ENCODE results near the gene FMOD.

Gene FMOD

GRCh38 chr1:203349773-203350524 is 973 bp downstream of the FMOD start:
- no peak for TF ChIP-seq CTCF (IDR thresholded peaks at IDR 0.05; ENCODE audit: insufficient read depth, low read length, poor library complexity, severe bottlenecking)
- DNase-seq (ENCODE audit: extremely low read depth, insufficient read length) = no peak
- Histone ChIP-seq H3K27me3 (replicated peaks; ENCODE audit: control insufficient read depth, insufficient read depth, low read length) (no peaks in the 10 kb centered on the region; the same call in none of the 2 replicates), H3K36me3 (ENCODE audit: control insufficient read depth, insufficient read depth, low read length) (no peaks in the 10 kb centered on the region), H3K4me3 (replicated peaks; ENCODE audit: low read depth, low read length) (no peak overlapping the region)

GRCh38 chr1:203349166-203349565 is 1.8 kb downstream of the FMOD start:
- no peaks in the 10 kb centered on the region for H3K36me3 ChIP-seq (ENCODE audit: control insufficient read depth, insufficient read depth, low read length)
- no peak overlapping the region for H3K4me3 ChIP-seq (replicated peaks; ENCODE audit: low read depth, low read length)
- no peak for DNase-seq (ENCODE audit: extremely low read depth, insufficient read length)
- TF ChIP-seq CTCF (IDR thresholded peaks at IDR 0.05; ENCODE audit: insufficient read depth, low read length, poor library complexity, severe bottlenecking) = no peak
- no peaks in the 10 kb centered on the region; the same call in none of the 2 replicates for H3K27me3 ChIP-seq (replicated peaks; ENCODE audit: control insufficient read depth, insufficient read depth, low read length)

- no peaks in the 10 kb centered on the region for H3K36me3 ChIP-seq (ENCODE audit: control insufficient read depth, insufficient read depth, low read length)
- H3K27me3 ChIP-seq (replicated peaks; ENCODE audit: control insufficient read depth, insufficient read depth, low read length) = no peaks in the 10 kb centered on the region; the same call in none of the 2 replicates
- no peak for DNase-seq (ENCODE audit: extremely low read depth, insufficient read length)
- no peak overlapping the region for H3K4me3 ChIP-seq (replicated peaks; ENCODE audit: low read depth, low read length)
- TF ChIP-seq CTCF (IDR thresholded peaks at IDR 0.05; ENCODE audit: insufficient read depth, low read length, poor library complexity, severe bottlenecking) = no peak
These were observed 4.2 kb downstream of the FMOD start for GRCh38 chr1:203346769-203347102.

- no peak for DNase-seq (ENCODE audit: extremely low read depth, insufficient read length)
- Histone ChIP-seq H3K36me3 (ENCODE audit: control insufficient read depth, insufficient read depth, low read length) (no peaks in the 10 kb centered on the region), H3K27me3 (replicated peaks; ENCODE audit: control insufficient read depth, insufficient read depth, low read length) (peaks cover 1% of the 10 kb centered on the region), H3K4me3 (replicated peaks; ENCODE audit: low read depth, low read length) (no peak overlapping the region)
- TF ChIP-seq CTCF (IDR thresholded peaks at IDR 0.05; ENCODE audit: insufficient read depth, low read length, poor library complexity, severe bottlenecking) = no peak
These were observed 4.7 kb downstream of the FMOD start for GRCh38 chr1:203346060-203346768.

GRCh38 chr1:203343956-203344754 is 6.8 kb downstream of the FMOD start:
- peaks cover 1% of the 10 kb centered on the region for H3K27me3 ChIP-seq (replicated peaks; ENCODE audit: control insufficient read depth, insufficient read depth, low read length)
- H3K4me3 ChIP-seq (replicated peaks; ENCODE audit: low read depth, low read length) = no peak overlapping the region
- no peak for DNase-seq (ENCODE audit: extremely low read depth, insufficient read length)
- no peak for TF ChIP-seq CTCF (IDR thresholded peaks at IDR 0.05; ENCODE audit: insufficient read depth, low read length, poor library complexity, severe bottlenecking)
- H3K36me3 ChIP-seq (ENCODE audit: control insufficient read depth, insufficient read depth, low read length) = no peaks in the 10 kb centered on the region

All from GM06990 (cell line).